Measurements from ENCODE around the gene RIMBP2. TPM values are rescaled to one million over a fixed set of nuclear protein-coding genes. Genes with fewer than 3 reads are reported as not detected.

The RIMBP2 gene
- polyA plus RNA-seq, 1 donor from 2014 or later, result 14.6 TPM

DNA sequence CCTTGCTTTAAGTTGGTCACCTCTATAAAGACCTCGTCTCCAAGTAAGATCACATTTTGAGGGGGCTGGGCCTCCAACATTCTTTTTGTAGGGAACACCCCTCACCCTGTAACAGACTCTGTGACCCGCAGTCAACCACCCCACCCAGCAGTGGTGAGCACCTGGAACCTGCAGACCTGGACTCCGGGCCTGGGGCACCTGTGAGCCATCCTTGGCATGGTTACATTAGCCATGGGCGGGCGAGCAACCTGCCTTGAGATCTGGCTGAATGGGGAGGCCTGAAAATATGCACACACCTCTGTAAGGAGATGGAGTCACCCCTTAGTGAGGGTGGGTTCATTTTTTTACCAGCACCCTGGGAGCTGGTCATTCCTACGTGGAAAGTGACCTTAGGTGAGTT lies 95.3 kb downstream of the RIMBP2 start:
- Histone ChIP-seq H3K27ac (ENCODE audit: low read length) (no peak overlapping the region), H3K9me2 (ENCODE audit: insufficient read depth, low read length) (no peaks in the 10 kb centered on the region), H3K4me3 (ENCODE audit: low read length) (no peak overlapping the region), H4K20me1 (ENCODE audit: insufficient read depth) (no peaks in the 10 kb centered on the region), H3K4me2 (ENCODE audit: low read length) (no peak overlapping the region), H3K79me2 (replicated peaks; ENCODE audit: insufficient read depth, low read length) (no peaks in the 10 kb centered on the region), H3K27me3 (ENCODE audit: insufficient read depth, low read depth, low read length) (no peaks in the 10 kb centered on the region), H3K9ac (ENCODE audit: low read length) (no peak overlapping the region), H3F3A (ENCODE audit: insufficient read depth, low read length, poor library complexity, severe bottlenecking) (no peaks in the 10 kb centered on the region), H3K9me3 (ENCODE audit: low read length) (peaks cover 2% of the 10 kb centered on the region), H3K36me3 (ENCODE audit: insufficient read depth, low read length) (no peaks in the 10 kb centered on the region), H2AFZ (ENCODE audit: low read depth, low read length) (no peak overlapping the region)
- TF ChIP-seq, protein P1, sequence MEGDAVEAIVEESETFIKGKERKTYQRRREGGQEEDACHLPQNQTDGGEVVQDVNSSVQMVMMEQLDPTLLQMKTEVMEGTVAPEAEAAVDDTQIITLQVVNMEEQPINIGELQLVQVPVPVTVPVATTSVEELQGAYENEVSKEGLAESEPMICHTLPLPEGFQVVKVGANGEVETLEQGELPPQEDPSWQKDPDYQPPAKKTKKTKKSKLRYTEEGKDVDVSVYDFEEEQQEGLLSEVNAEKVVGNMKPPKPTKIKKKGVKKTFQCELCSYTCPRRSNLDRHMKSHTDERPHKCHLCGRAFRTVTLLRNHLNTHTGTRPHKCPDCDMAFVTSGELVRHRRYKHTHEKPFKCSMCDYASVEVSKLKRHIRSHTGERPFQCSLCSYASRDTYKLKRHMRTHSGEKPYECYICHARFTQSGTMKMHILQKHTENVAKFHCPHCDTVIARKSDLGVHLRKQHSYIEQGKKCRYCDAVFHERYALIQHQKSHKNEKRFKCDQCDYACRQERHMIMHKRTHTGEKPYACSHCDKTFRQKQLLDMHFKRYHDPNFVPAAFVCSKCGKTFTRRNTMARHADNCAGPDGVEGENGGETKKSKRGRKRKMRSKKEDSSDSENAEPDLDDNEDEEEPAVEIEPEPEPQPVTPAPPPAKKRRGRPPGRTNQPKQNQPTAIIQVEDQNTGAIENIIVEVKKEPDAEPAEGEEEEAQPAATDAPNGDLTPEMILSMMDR (IDR thresholded peaks at IDR 0.05; ENCODE audit: poor library complexity, severe bottlenecking), result no peak
- TF ChIP-seq EZH2 (IDR thresholded peaks at IDR 0.05; ENCODE audit: borderline replicate concordance, insufficient read depth, low read length, poor library complexity, severe bottlenecking), result no peak
- no peak for TF ChIP-seq RAD21 (conservative IDR thresholded peaks at IDR 0.05)
- no peak for TF ChIP-seq MXI1 (conservative IDR thresholded peaks at IDR 0.05; ENCODE audit: poor library complexity, severe bottlenecking)
- TF ChIP-seq TAF1 (IDR thresholded peaks at IDR 0.05; ENCODE audit: low read depth), result no peak
- no peak for TF ChIP-seq POLR2AphosphoS5 (IDR thresholded peaks at IDR 0.05)
- no peak for TF ChIP-seq EP300 (conservative IDR thresholded peaks at IDR 0.05; ENCODE audit: poor library complexity, severe bottlenecking)
- no peak for TF ChIP-seq SMC3 (conservative IDR thresholded peaks at IDR 0.05; ENCODE audit: poor library complexity)
- TF ChIP-seq, protein P2, sequence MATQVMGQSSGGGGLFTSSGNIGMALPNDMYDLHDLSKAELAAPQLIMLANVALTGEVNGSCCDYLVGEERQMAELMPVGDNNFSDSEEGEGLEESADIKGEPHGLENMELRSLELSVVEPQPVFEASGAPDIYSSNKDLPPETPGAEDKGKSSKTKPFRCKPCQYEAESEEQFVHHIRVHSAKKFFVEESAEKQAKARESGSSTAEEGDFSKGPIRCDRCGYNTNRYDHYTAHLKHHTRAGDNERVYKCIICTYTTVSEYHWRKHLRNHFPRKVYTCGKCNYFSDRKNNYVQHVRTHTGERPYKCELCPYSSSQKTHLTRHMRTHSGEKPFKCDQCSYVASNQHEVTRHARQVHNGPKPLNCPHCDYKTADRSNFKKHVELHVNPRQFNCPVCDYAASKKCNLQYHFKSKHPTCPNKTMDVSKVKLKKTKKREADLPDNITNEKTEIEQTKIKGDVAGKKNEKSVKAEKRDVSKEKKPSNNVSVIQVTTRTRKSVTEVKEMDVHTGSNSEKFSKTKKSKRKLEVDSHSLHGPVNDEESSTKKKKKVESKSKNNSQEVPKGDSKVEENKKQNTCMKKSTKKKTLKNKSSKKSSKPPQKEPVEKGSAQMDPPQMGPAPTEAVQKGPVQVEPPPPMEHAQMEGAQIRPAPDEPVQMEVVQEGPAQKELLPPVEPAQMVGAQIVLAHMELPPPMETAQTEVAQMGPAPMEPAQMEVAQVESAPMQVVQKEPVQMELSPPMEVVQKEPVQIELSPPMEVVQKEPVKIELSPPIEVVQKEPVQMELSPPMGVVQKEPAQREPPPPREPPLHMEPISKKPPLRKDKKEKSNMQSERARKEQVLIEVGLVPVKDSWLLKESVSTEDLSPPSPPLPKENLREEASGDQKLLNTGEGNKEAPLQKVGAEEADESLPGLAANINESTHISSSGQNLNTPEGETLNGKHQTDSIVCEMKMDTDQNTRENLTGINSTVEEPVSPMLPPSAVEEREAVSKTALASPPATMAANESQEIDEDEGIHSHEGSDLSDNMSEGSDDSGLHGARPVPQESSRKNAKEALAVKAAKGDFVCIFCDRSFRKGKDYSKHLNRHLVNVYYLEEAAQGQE (IDR thresholded peaks at IDR 0.05; ENCODE audit: borderline replicate concordance), result no peak

DNA sequence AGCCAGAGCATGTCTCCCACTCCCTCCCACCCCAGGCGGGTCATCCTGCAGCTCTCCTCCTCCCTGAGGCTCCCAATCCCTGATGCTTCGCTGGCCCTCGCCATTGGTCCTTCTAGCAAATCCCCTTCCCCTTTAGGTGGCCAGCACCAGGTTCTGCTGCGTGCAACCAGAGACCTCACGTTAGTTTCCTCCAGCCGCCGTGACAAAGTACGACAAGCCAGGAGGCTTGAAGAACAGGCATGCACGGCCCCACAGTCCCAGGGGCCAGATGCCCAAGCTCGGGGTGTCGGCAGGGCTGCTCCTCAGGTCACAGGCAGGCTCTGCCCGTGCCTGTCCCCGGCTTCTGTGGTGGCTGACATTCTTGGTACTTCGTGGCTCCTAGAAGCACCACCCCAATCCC lies 95.8 kb downstream of the RIMBP2 start:
- no peak overlapping the region for H3K4me2 ChIP-seq (ENCODE audit: low read length)
- no peak overlapping the region for H3K9ac ChIP-seq (ENCODE audit: low read length)
- H3K27me3 ChIP-seq (ENCODE audit: insufficient read depth, low read depth, low read length), result no peaks in the 10 kb centered on the region
- H3F3A ChIP-seq (ENCODE audit: insufficient read depth, low read length, poor library complexity, severe bottlenecking), result no peaks in the 10 kb centered on the region
- H2AFZ ChIP-seq (ENCODE audit: low read depth, low read length), result no peak overlapping the region
- H3K79me2 ChIP-seq (replicated peaks; ENCODE audit: insufficient read depth, low read length), result no peaks in the 10 kb centered on the region
- no peaks in the 10 kb centered on the region for H4K20me1 ChIP-seq (ENCODE audit: insufficient read depth)
- TF ChIP-seq RAD21 (conservative IDR thresholded peaks at IDR 0.05) (no peak), MXI1 (conservative IDR thresholded peaks at IDR 0.05; ENCODE audit: poor library complexity, severe bottlenecking) (no peak), EZH2 (IDR thresholded peaks at IDR 0.05; ENCODE audit: borderline replicate concordance, insufficient read depth, low read length, poor library complexity, severe bottlenecking) (no peak), SMC3 (conservative IDR thresholded peaks at IDR 0.05; ENCODE audit: poor library complexity) (no peak), TAF1 (IDR thresholded peaks at IDR 0.05; ENCODE audit: low read depth) (no peak), EP300 (conservative IDR thresholded peaks at IDR 0.05; ENCODE audit: poor library complexity, severe bottlenecking) (no peak), POLR2AphosphoS5 (IDR thresholded peaks at IDR 0.05) (no peak)
- TF ChIP-seq, protein P2 (IDR thresholded peaks at IDR 0.05; ENCODE audit: borderline replicate concordance), result no peak
- TF ChIP-seq, protein P1 (IDR thresholded peaks at IDR 0.05; ENCODE audit: poor library complexity, severe bottlenecking), result no peak
- H3K4me3 ChIP-seq (ENCODE audit: low read length), result no peak overlapping the region
- H3K9me2 ChIP-seq (ENCODE audit: insufficient read depth, low read length), result no peaks in the 10 kb centered on the region
- peaks cover 2% of the 10 kb centered on the region for H3K9me3 ChIP-seq (ENCODE audit: low read length)
- H3K27ac ChIP-seq (ENCODE audit: low read length), result no peak overlapping the region
- H3K36me3 ChIP-seq (ENCODE audit: insufficient read depth, low read length), result no peaks in the 10 kb centered on the region

Measured in neural cell (in vitro differentiated cells).